HCT116 (cell line): ENCODE data around the gene KSR1. TPM values are rescaled to one million over a fixed set of nuclear protein-coding genes. Genes with fewer than 3 reads are reported as not detected.

Experiments
- ATAC-seq: fragments of 200-7000 bp; cut with Tn5 transposase; 2 replicates; pipeline ENCODE4 v1.9.1; 2020; ENCODE audit warnings: mild to moderate bottlenecking, moderate library complexity
- BruUV-seq: library from RNA; stranded (reverse); fragments of 400-500 nt; replicated peaks from 2 replicates; lab custom pipeline; 2021; lab: Mats Ljungman, UMichigan
- CTCF ChIA-PET: fragments of 300-600 bp; sonication (Branson Sonifier 250); formaldehyde crosslinking; loops from one replicate; lab custom pipeline; 2021; ENCODE audit warnings: antibody characterized with exemption; lab: Charles Lee
- POLR2A ChIA-PET: fragments of 300-600, 350-600 bp; sonication (Branson Sonifier 250); formaldehyde crosslinking; loops from one replicate; lab custom pipeline; 2021; ENCODE audit warnings: antibody characterized with exemption; lab: Charles Lee
- RAD21 ChIA-PET, 2 experiments: fragments of 300-600 bp; sonication (Branson Sonifier 250); formaldehyde crosslinking; loops; one replicate each; lab custom pipeline; 2023; ENCODE audit warnings: low total read pairs in 2 of 2; ENCODE audit not compliant: uncharacterized antibody in 2 of 2, unreplicated experiment in 2 of 2, low non-redundant PET in 1 of 2; lab: Charles Lee
- DNase-seq: peaks from one replicate; pipeline ENCODE4 v3.0.0-alpha.2; 2010; ENCODE audit warnings: low read depth, low spot score
- H2AFZ ChIP-seq: fragments of 200-600 bp; shearing (Covaris generic), sonication (generic); 2 replicates; pipeline ENCODE4 v1.6.1; 2017; ENCODE audit warnings: low read depth, mixed run types, mixed read lengths, antibody characterized with exemption, low read length; ENCODE audit not compliant: poor library complexity, severe bottlenecking
- H3K27ac ChIP-seq: 2 replicates; pipeline ENCODE4 v1.5.1; 2012; ENCODE audit warnings: low read depth, low read length
- H3K27me3 ChIP-seq: fragments of 200-600 bp; sonication (generic); 2 replicates; pipeline ENCODE4 v1.6.1; 2016; ENCODE audit warnings: mixed run types, low read length, mixed read lengths; ENCODE audit not compliant: insufficient read depth
- H3K36me3 ChIP-seq, 2 experiments: fragments of 200-500 bp in 1 of 2; fragments of 200-600 bp in 1 of 2; sonication (Bioruptor generic) in 1 of 2; sonication (generic) in 1 of 2; 2 replicates each; pipeline versions ENCODE4 v1.5.1 to v1.6.1; 2014 to 2016; ENCODE audit warnings: low read length in 2 of 2, inconsistent platforms in 1 of 2, mixed read lengths in 1 of 2, mixed run types in 1 of 2; ENCODE audit not compliant: insufficient read depth in 2 of 2, control insufficient read depth in 1 of 2
- H3K4me1 ChIP-seq, 2 experiments: fragments of 200-600 bp in 1 of 2; sonication (generic) in 1 of 2; 2 replicates each; pipeline versions ENCODE4 v1.5.1 to v1.6.1; 2012 to 2017; ENCODE audit warnings: low read length in 2 of 2, inconsistent platforms in 1 of 2, mild to moderate bottlenecking in 1 of 2, mixed read lengths in 1 of 2, mixed run types in 1 of 2, moderate library complexity in 1 of 2; ENCODE audit not compliant: insufficient read depth in 2 of 2, control insufficient read depth in 1 of 2
- H3K4me2 ChIP-seq: fragments of 200-600 bp; sonication (generic); 2 replicates; pipeline ENCODE4 v1.6.1; 2017; ENCODE audit warnings: mixed run types, low read length, mixed read lengths
- H3K4me3 ChIP-seq, 2 experiments: fragments of 200-600 bp in 1 of 2; sonication (generic) in 1 of 2; replicated peaks in 1 of 2; 2 replicates each; pipeline ENCODE4 v1.5.1; 2011 to 2016; ENCODE audit warnings: low read length in 2 of 2, control low read depth in 1 of 2, low read depth in 1 of 2, mild to moderate bottlenecking in 1 of 2, mixed read lengths in 1 of 2, mixed run types in 1 of 2
- H3K79me2 ChIP-seq: fragments of 200-600 bp; sonication (generic); 2 replicates; pipeline ENCODE4 v1.6.1; 2017; ENCODE audit warnings: mild to moderate bottlenecking, mixed run types, low read length, moderate library complexity, mixed read lengths; ENCODE audit not compliant: insufficient read depth
- H3K9ac ChIP-seq: fragments of 200-600 bp; sonication (generic); 2 replicates; pipeline ENCODE4 v1.6.1; 2016; ENCODE audit warnings: low read length, mixed read lengths
- H3K9me2 ChIP-seq: fragments of 200-600 bp; sonication (generic), shearing (Covaris generic); 2 replicates; pipeline ENCODE4 v1.6.1; 2017; ENCODE audit warnings: mixed run types, mild to moderate bottlenecking, moderate library complexity; ENCODE audit not compliant: insufficient read depth
- H3K9me3 ChIP-seq, 2 experiments: fragments of 200-500 bp in 1 of 2; fragments of 200-600 bp in 1 of 2; sonication (Bioruptor generic) in 1 of 2; sonication (generic) in 1 of 2; 2 replicates each; pipeline ENCODE4 v1.6.1; 2014 to 2017; ENCODE audit warnings: low read length in 2 of 2, mixed read lengths in 2 of 2, inconsistent platforms in 1 of 2, low read depth in 1 of 2, mild to moderate bottlenecking in 1 of 2, mixed run types in 1 of 2, moderate library complexity in 1 of 2; ENCODE audit not compliant: control insufficient read depth in 1 of 2, insufficient read depth in 1 of 2
- H4K20me1 ChIP-seq: fragments of 200-600 bp; sonication (generic), shearing (Covaris generic); 2 replicates; pipeline ENCODE4 v1.6.1; 2017; ENCODE audit warnings: mixed run types, mild to moderate bottlenecking, moderate library complexity; ENCODE audit not compliant: insufficient read depth
- EGR1 ChIP-seq: IDR thresholded peaks from 2 replicates; pipeline ENCODE4 v1.6.1; 2012; ENCODE audit warnings: low read depth
- ELF1 ChIP-seq: IDR thresholded peaks from 2 replicates; pipeline ENCODE4 v1.6.1; 2012; ENCODE audit warnings: low read depth, borderline replicate concordance
- EZH2 ChIP-seq: fragments of 200-600 bp; sonication (generic); IDR thresholded peaks from 2 replicates; pipeline ENCODE4 v1.6.1; 2017; ENCODE audit warnings: antibody characterized with exemption, mixed run types
- EZH2phosphoT487 ChIP-seq: fragments of 200-600 bp; IDR thresholded peaks from 2 replicates; pipeline ENCODE4 v1.6.1; 2018; ENCODE audit warnings: antibody characterized with exemption, borderline replicate concordance
- FOSL1 ChIP-seq: IDR thresholded peaks from 2 replicates; pipeline ENCODE4 v1.6.1; 2012; ENCODE audit warnings: low read depth
- JUND ChIP-seq: IDR thresholded peaks from 2 replicates; pipeline ENCODE4 v1.6.1; 2012
- POLR2A ChIP-seq: IDR thresholded peaks from 2 replicates; pipeline ENCODE4 v1.7.0; 2011; ENCODE audit warnings: borderline replicate concordance; ENCODE audit not compliant: insufficient read depth, insufficient read length; ENCODE audit errors: extremely low read depth
- REST ChIP-seq: IDR thresholded peaks from 2 replicates; pipeline ENCODE4 v1.6.1; 2012; ENCODE audit warnings: low read depth
- SRF ChIP-seq: IDR thresholded peaks from 2 replicates; pipeline ENCODE4 v1.6.1; 2012; ENCODE audit warnings: low read depth
- YY1 ChIP-seq: IDR thresholded peaks from 2 replicates; pipeline ENCODE4 v1.6.1; 2011; ENCODE audit warnings: low read length, low read depth, moderate library complexity, mild to moderate bottlenecking; ENCODE audit not compliant: insufficient replicate concordance; ENCODE audit errors: extremely low read depth
- ZBTB33 ChIP-seq: IDR thresholded peaks from 2 replicates; pipeline ENCODE4 v1.6.1; 2011; ENCODE audit warnings: mild to moderate bottlenecking, low read length, moderate library complexity; ENCODE audit not compliant: insufficient replicate concordance; ENCODE audit errors: extremely low read depth
- ZFX ChIP-seq: fragments of 450-650 bp; IDR thresholded peaks from 2 replicates; pipeline ENCODE4 v1.6.1; 2017
- ZNF274 ChIP-seq: fragments of 200-500 bp; sonication (Bioruptor generic); IDR thresholded peaks from 2 replicates; pipeline ENCODE4 v1.6.1; 2014; ENCODE audit warnings: mild to moderate bottlenecking, low read depth, low read length, inconsistent platforms
- intact Hi-C: fragments of 100-400 bp; cut with micrococcal nuclease; formaldehyde crosslinking; loops from 2 replicates; pipeline ENCODE4 v1.10.0; 2022
- total RNA-seq: library from RNA; stranded (reverse); gene quantifications from one replicate; pipeline ENCODE4 v1.2.1, GENCODE V29; 2021; ENCODE audit not compliant: unreplicated experiment

The KSR1 gene
- total RNA-seq, 1 experiment from 2014 or later, result 16.5 TPM

DNA sequence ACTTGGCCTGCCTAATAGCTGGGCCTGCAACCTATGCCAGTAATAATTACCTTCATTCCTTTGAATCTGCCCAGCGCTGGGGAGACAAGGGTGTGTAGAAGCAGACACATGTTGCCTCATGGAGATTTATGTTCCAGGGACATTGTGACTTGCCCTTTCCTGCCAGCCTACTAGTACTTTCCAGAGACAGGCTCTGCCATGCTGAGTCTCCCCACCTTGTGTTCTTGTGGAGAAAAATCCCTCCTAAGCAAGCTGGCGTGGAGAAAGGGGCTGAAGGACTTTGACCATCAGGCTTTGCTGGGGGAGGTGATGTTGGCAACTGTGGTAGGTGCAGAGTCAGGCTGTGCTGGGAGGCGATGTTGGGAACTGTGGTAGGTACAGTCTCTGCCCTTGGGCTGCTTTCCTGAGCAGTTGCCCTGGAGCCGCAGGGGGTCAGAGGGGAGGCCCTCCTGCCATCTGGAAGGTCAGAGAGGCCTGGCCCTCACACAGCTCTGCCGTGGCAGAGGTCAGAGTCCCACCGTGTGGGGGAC lies 4.0 kb downstream of the KSR1 start:
- CTCF ChIA-PET, result no interaction called here
- POLR2A ChIA-PET, result no interaction called here

More for the DNA sequence above, 4.0 kb downstream of the KSR1 start:
- no peaks in the 10 kb centered on the region for H4K20me1 ChIP-seq
- H3K9ac ChIP-seq, result no peak overlapping the region
- H2AFZ ChIP-seq, result no peak overlapping the region
- H3K9me2 ChIP-seq, result no peaks in the 10 kb centered on the region
- peaks cover 17 to 26% of the 10 kb centered on the region in 2 experiments for H3K4me1 ChIP-seq
- H3K79me2 ChIP-seq, result peaks cover 6% of the 10 kb centered on the region; the same call in 1 of the 2 replicates
- TF ChIP-seq ZNF274, result no peak
- TF ChIP-seq EZH2, result no peak
- TF ChIP-seq REST, result no peak
- no peak for TF ChIP-seq ELF1
- TF ChIP-seq SRF, result no peak
- no peak for TF ChIP-seq FOSL1
- no peak for TF ChIP-seq EGR1
- no peak for TF ChIP-seq ZFX
- TF ChIP-seq EZH2phosphoT487, result no peak
- TF ChIP-seq JUND, result no peak
- TF ChIP-seq YY1, result no peak
- TF ChIP-seq ZBTB33, result no peak
- TF ChIP-seq POLR2A, result no peak
- no peak overlapping the region for H3K4me3 ChIP-seq
- H3K36me3 ChIP-seq, result no peaks in the 10 kb centered on the region
- intact Hi-C loops, result no loop called here
- H3K9me3 ChIP-seq, result no peaks in the 10 kb centered on the region
- H3K4me2 ChIP-seq, result no peak overlapping the region
- DNase-seq, result no peak
- no peak overlapping the region for H3K27ac ChIP-seq
- BruUV-seq, result no TSS peak
- ATAC-seq, result no peak
- no peaks in the 10 kb centered on the region for H3K27me3 ChIP-seq
- RAD21 ChIA-PET, result no interaction called here
